IMR-90 (cell line): ENCODE data around the gene MYDGF. TPM values are rescaled to one million over a fixed set of nuclear protein-coding genes. Genes with fewer than 3 reads are reported as not detected.

Experiments used
- ATAC-seq: fragments of 200-7000 bp; cut with Tn5 transposase; 2 replicates; pipeline ENCODE4 v1.9.1; 2020; ENCODE audit warnings: low read depth, mild to moderate bottlenecking, moderate library complexity
- BruUV-seq: library from RNA; stranded (reverse); fragments of 400-500 nt; replicated peaks from 2 replicates; lab custom pipeline; 2021; lab: Mats Ljungman, UMichigan
- CTCF ChIA-PET: fragments of 300-600 bp; formaldehyde crosslinking; extraction: SDS; loops from one replicate; lab custom pipeline; 2021; ENCODE audit warnings: antibody characterized with exemption; lab: Yijun Ruan, JAX
- POLR2A ChIA-PET: fragments of 300-600 bp; sonication (Branson Sonifier 250); formaldehyde crosslinking; loops from one replicate; lab custom pipeline; 2022; ENCODE audit warnings: antibody characterized with exemption; ENCODE audit not compliant: unreplicated experiment; lab: Charles Lee
- DNase-seq: peaks from one replicate; pipeline ENCODE4 v3.0.0; 2013
- H2AFZ ChIP-seq: replicated peaks from 2 replicates; pipeline ENCODE3; 2013; ENCODE audit warnings: low read length, mild to moderate bottlenecking; ENCODE audit not compliant: poor library complexity
- H2AK5ac ChIP-seq: 2 replicates; pipeline ENCODE4 v1.6.1; 2013; ENCODE audit warnings: low read depth, low read length, inconsistent platforms
- H2AK9ac ChIP-seq: replicated peaks from 2 replicates; pipeline ENCODE3; 2013; ENCODE audit warnings: mild to moderate bottlenecking, low read depth, low read length, moderate library complexity; ENCODE audit not compliant: poor library complexity
- H2BK120ac ChIP-seq: 2 replicates; pipeline ENCODE4 v1.6.1; 2013; ENCODE audit warnings: low read depth, low read length, inconsistent platforms
- H2BK15ac ChIP-seq: 3 replicates; pipeline ENCODE4 v1.6.1; 2013; ENCODE audit warnings: low read depth, low read length, inconsistent platforms
- H2BK20ac ChIP-seq: 2 replicates; pipeline ENCODE4 v1.6.1; 2013; ENCODE audit warnings: low read depth, mild to moderate bottlenecking, inconsistent platforms, low read length, moderate library complexity
- H2BK5ac ChIP-seq: 2 replicates; pipeline ENCODE4 v1.6.1; 2013; ENCODE audit warnings: mild to moderate bottlenecking, low read depth, low read length, inconsistent platforms; ENCODE audit not compliant: poor library complexity, severe bottlenecking
- H3K14ac ChIP-seq: replicated peaks from 2 replicates; pipeline ENCODE4 v1.6.1; 2013; ENCODE audit warnings: low read depth, low read length, inconsistent platforms
- H3K18ac ChIP-seq: 2 replicates; pipeline ENCODE4 v1.6.1; 2013; ENCODE audit warnings: low read depth, low read length, control low read depth
- H3K23ac ChIP-seq: 2 replicates; pipeline ENCODE4 v1.6.1; 2013; ENCODE audit warnings: low read depth, low read length, inconsistent platforms
- H3K27ac ChIP-seq: 2 replicates; pipeline ENCODE4 v1.5.1; 2013; ENCODE audit warnings: mild to moderate bottlenecking, control low read depth, low read length; ENCODE audit not compliant: insufficient read depth
- H3K27me3 ChIP-seq: 2 replicates; pipeline ENCODE4 v1.6.1; 2013; ENCODE audit warnings: low read length; ENCODE audit not compliant: control insufficient read depth, insufficient read depth
- H3K36me3 ChIP-seq: 2 replicates; pipeline ENCODE4 v1.6.1; 2013; ENCODE audit warnings: low read length, mixed read lengths; ENCODE audit not compliant: control insufficient read depth, insufficient read depth
- H3K4ac ChIP-seq: 2 replicates; pipeline ENCODE4 v1.6.1; 2013; ENCODE audit warnings: low read depth, low read length, inconsistent platforms
- H3K4me1 ChIP-seq: 2 replicates; pipeline ENCODE4 v1.6.1; 2013; ENCODE audit warnings: low read length, mixed read lengths; ENCODE audit not compliant: control insufficient read depth, insufficient read depth
- H3K4me2 ChIP-seq: 2 replicates; pipeline ENCODE4 v1.6.1; 2013; ENCODE audit warnings: low read depth, mild to moderate bottlenecking, control low read depth, low read length, moderate library complexity
- H3K4me3 ChIP-seq: 2 replicates; pipeline ENCODE4 v1.5.1; 2013; ENCODE audit warnings: low read depth, mild to moderate bottlenecking, control low read depth, low read length, moderate library complexity; ENCODE audit not compliant: insufficient read depth
- H3K56ac ChIP-seq: 2 replicates; pipeline ENCODE4 v1.6.1; 2013; ENCODE audit warnings: low read length, inconsistent platforms; ENCODE audit not compliant: insufficient read depth; ENCODE audit errors: extremely low read depth
- H3K79me1 ChIP-seq, 2 experiments: 2 replicates each; pipeline ENCODE4 v1.6.1; 2013; ENCODE audit warnings: low read length in 2 of 2, inconsistent platforms in 1 of 2, low read depth in 1 of 2
- H3K9ac ChIP-seq: 2 replicates; pipeline ENCODE4 v1.6.1; 2013; ENCODE audit warnings: low read depth, low read length, control low read depth
- H3K9me1 ChIP-seq: 2 replicates; pipeline ENCODE4 v1.6.1; 2013; ENCODE audit warnings: low read length, inconsistent platforms; ENCODE audit not compliant: insufficient read depth
- H3K9me3 ChIP-seq: 2 replicates; pipeline ENCODE4 v1.6.1; 2013; ENCODE audit warnings: low read length; ENCODE audit not compliant: control insufficient read depth, insufficient read depth
- H4K20me1 ChIP-seq: 2 replicates; pipeline ENCODE4 v1.6.1; 2013; ENCODE audit warnings: low read length, inconsistent platforms; ENCODE audit not compliant: insufficient read depth
- H4K5ac ChIP-seq: 2 replicates; pipeline ENCODE4 v1.6.1; 2013; ENCODE audit warnings: mild to moderate bottlenecking, low read depth, low read length, control low read depth
- H4K8ac ChIP-seq, 2 experiments: 2 replicates each; pipeline ENCODE4 v1.6.1; 2013; ENCODE audit warnings: low read depth in 2 of 2, low read length in 2 of 2, control low read depth in 1 of 2, inconsistent platforms in 1 of 2
- H4K91ac ChIP-seq: 2 replicates; pipeline ENCODE4 v1.6.1; 2013; ENCODE audit warnings: low read depth, low read length, inconsistent platforms; ENCODE audit not compliant: insufficient read depth
- CHD1 ChIP-seq: IDR thresholded peaks from 2 replicates; pipeline ENCODE4 v1.6.1; 2012; ENCODE audit warnings: low read depth, low read length, improper control_type of control experiment
- USF2 ChIP-seq: fragments of 150-350 bp; IDR thresholded peaks from 2 replicates; pipeline ENCODE4 v1.6.1; 2017; ENCODE audit warnings: mild to moderate bottlenecking, antibody characterized with exemption, low read length, low read depth
- WGBS, 2 experiments: methylation state at CpG; one replicate each; pipeline versions ENCODE4 v1.1.5 to v1.1.7; 2013; ENCODE audit warnings: missing lambda C conversion rate in 2 of 2; ENCODE audit not compliant: insufficient read length in 1 of 2; ENCODE audit errors: extremely low coverage in 2 of 2; 5-methylcytosine and 5-hydroxymethylcytosine counted together
- dilution Hi-C: fragments of 300-500 bp; cut with HindIII; formaldehyde crosslinking; loops from one replicate; pipeline ENCODE4 v1.14.3; 2018; ENCODE audit warnings: low sequenced_read_pairs; ENCODE audit not compliant: unreplicated experiment
- in situ Hi-C: fragments of 300-500 bp; cut with MboI; formaldehyde crosslinking; loops from 3 replicates; pipeline ENCODE4 v1.14.3; 2019; ENCODE audit warnings: low sequenced_read_pairs, inconsistent platforms, mixed read lengths
- intact Hi-C: fragments of 100-400 bp; cut with micrococcal nuclease; formaldehyde crosslinking; loops from 2 replicates; pipeline ENCODE4 v1.10.0; 2022
- polyA plus RNA-seq, 3 experiments: library from polyadenylated mRNA; depleted of rRNA; stranded (reverse); fragments of >200 nt; gene quantifications; 2 replicates each; pipeline ENCODE4 v1.2.3, GENCODE V29; 2012; ENCODE audit warnings: low replicate concordance in 1 of 3
- total RNA-seq: library from RNA; depleted of rRNA; stranded (reverse); fragments of >200 nt; gene quantifications from 2 replicates; pipeline ENCODE4 v1.2.3, GENCODE V29; 2012

The MYDGF gene
- total and polyA plus RNA-seq, 2 of the 4 experiments (the other 2 are of a cell fraction), result 203 to 310 TPM

GRCh38 chr19:4691373-4691772 lies 21.2 kb upstream of the MYDGF start:
- POLR2A ChIA-PET, result no interaction called here
- Histone ChIP-seq H3K4ac (no peak overlapping the region), H3K4me3 (no peak overlapping the region), H3K9me3 (no peaks in the 10 kb centered on the region), H3K79me1 (peaks cover 0 to 37% of the 10 kb centered on the region in 2 experiments; a peak in 3 of 4 replicates), H4K5ac (no peak overlapping the region), H4K20me1 (peaks cover 6% of the 10 kb centered on the region; the same call in 1 of the 2 replicates), H3K36me3 (peaks cover 72% of the 10 kb centered on the region), H3K27me3 (no peaks in the 10 kb centered on the region), H2AK5ac (no peak overlapping the region), H2BK15ac (no peak overlapping the region), H4K8ac (no peak overlapping the region), H3K56ac (no peak overlapping the region), H3K4me2 (no peak overlapping the region), H2BK120ac (no peak overlapping the region), H3K9me1 (peaks cover 4% of the 10 kb centered on the region), H2AFZ (no peak overlapping the region), H4K91ac (no peak overlapping the region), H3K18ac (no peak overlapping the region), H2BK5ac (no peak overlapping the region), H3K27ac (no peak overlapping the region), H3K23ac (no peak overlapping the region), H3K9ac (no peak overlapping the region), H3K4me1 (peaks cover 5% of the 10 kb centered on the region), H2BK20ac (no peak overlapping the region), H2AK9ac (no peak overlapping the region), H3K14ac (no peak overlapping the region)
- DNase-seq (no peak), ATAC-seq (no peak)
- intact Hi-C loops (no loop called here), in situ Hi-C loops (no loop called here), dilution Hi-C loops (no loop called here)
- BruUV-seq, result no TSS peak
- CTCF ChIA-PET, result interaction anchor here (0.6 kb wide), 1 partner anchor 21 kb away, joined by 3 read pairs; the partner anchor contains the start of gene MYDGF
- WGBS, 2 experiments, result 100% methylated on average over 1 of the region's 9 CpGs; no CpG with 5 or more reads in 1 of the 2 experiments
- TF ChIP-seq CHD1, result no peak
- TF ChIP-seq USF2, result no peak
